GM23338 (cell line): ENCODE data around the gene PIK3R5.

ENCODE experiments used
- CREB1 ChIP-seq: fragments of 250-450 bp; sonication (Bioruptor Pico); IDR thresholded peaks from 2 replicates; pipeline ENCODE4 v1.5.0; 2020; ENCODE audit warnings: low read depth, mild to moderate bottlenecking, moderate library complexity
- CTCF ChIP-seq, 2 experiments: fragments of 200-600 bp in 1 of 2; sonication (generic) in 1 of 2; conservative IDR thresholded peaks; 2 replicates each; pipeline versions ENCODE4 v1.5.1 to v1.6.1; 2016 to 2017; ENCODE audit warnings: antibody characterized with exemption in 2 of 2, low read depth in 2 of 2, mild to moderate bottlenecking in 2 of 2, moderate library complexity in 1 of 2
- EZH2 ChIP-seq: fragments of 200-600 bp; sonication (generic); IDR thresholded peaks from one replicate; pipeline ENCODE4 v1.8.0; 2017; ENCODE audit warnings: antibody characterized with exemption, mild to moderate bottlenecking, low read depth; ENCODE audit not compliant: unreplicated experiment
- EZH2phosphoT487 ChIP-seq: fragments of 200-600 bp; sonication (generic); IDR thresholded peaks from one replicate; pipeline ENCODE4 v1.8.1; 2018; ENCODE audit warnings: antibody characterized with exemption; ENCODE audit not compliant: unreplicated experiment
- POLR2AphosphoS5 ChIP-seq: IDR thresholded peaks from 2 replicates; pipeline ENCODE4 v1.6.1; 2016; ENCODE audit warnings: antibody characterized with exemption, low read depth
- ZNF114 ChIP-seq: fragments of 250-450 bp; sonication (Bioruptor Pico); IDR thresholded peaks from 2 replicates; pipeline ENCODE4 v1.5.0; 2020; ENCODE audit warnings: mild to moderate bottlenecking, moderate library complexity

DNA sequence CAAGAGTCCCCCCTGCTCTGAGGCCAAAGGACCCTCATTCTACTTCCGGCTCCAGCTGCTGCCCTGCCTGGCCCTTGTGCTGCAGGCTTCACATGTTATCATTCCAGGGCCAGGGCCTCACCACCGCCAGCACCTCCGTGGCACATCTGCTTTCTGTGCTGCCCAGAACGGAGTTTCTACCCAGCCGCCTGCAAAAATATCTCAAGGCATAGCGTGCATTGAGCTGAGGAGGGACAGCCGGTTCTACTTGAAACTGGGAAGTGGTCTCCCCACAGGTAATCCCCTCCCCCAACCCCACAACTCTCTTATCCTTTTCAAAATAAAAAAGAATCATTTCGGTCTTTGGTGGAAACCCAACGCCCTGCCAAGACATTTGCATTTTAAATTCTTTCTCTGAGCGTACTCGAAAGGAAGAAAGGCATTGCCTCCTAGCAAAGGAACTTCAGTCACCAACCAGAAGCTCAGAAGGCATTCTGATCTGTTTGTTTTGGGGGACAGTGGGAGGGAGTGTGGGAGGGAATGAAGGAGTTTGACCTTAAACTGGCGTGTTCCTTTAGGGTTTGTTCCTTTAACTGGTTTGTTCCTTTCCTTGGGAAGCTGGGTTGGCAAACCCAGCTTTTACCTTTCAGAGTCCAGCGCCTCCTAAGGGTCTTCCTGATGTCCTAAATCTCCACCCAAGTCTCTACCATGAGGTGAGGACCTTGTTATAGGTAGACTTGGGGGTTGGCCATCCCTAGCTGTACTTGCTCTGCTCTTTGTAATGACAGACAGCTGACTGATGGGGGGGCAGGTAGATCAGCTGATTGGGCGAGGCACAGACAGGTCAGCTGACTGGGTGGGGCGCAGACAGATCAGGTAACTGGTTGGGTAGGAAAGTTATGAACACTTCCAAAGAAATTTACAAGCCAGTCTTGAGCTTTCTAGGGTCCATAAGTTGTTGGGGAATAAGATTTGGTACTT lies 64.6 kb downstream of the PIK3R5 start:
- TF ChIP-seq CTCF (conservative IDR thresholded peaks at IDR 0.05; ENCODE audit: low read depth in 2 of 2) = peak; percentile 28 to 47; a peak in 3 of 4 replicates
- TF ChIP-seq EZH2phosphoT487 = no peak
- no peak for TF ChIP-seq POLR2AphosphoS5
- TF ChIP-seq EZH2 = no peak
- no peak for TF ChIP-seq CREB1 (CRISPR knock-in tag)
- peak; percentile 43; the same call in 1 of the 2 replicates for TF ChIP-seq ZNF114 (CRISPR knock-in tag)
